HEK293 (cell line): Measurements from ENCODE around the gene PAPOLG.

ENCODE experiments used
- CTCF ChIA-PET: fragments of 350-600 bp; formaldehyde crosslinking; extraction: SDS; loops from one replicate; lab custom pipeline; 2021; ENCODE audit warnings: antibody characterized with exemption; lab: Yijun Ruan, JAX
- POLR2A ChIA-PET: fragments of 300-600 bp; formaldehyde crosslinking; extraction: SDS; loops from one replicate; lab custom pipeline; 2020; ENCODE audit warnings: antibody characterized with exemption, inconsistent platforms; lab: Yijun Ruan, JAX
- H3K27ac ChIP-seq: fragments of 200-500 bp; sonication (Bioruptor generic); 2 replicates; pipeline ENCODE4 v1.5.1; 2014; ENCODE audit warnings: low read depth, low read length, control low read depth, inconsistent platforms; ENCODE audit errors: extremely low read depth
- H3K36me3 ChIP-seq, 2 experiments: fragments of 200-500 bp in 1 of 2; sonication (Bioruptor generic) in 1 of 2; 1 replicate in 1 of 2; 2 replicates in 1 of 2; pipeline ENCODE4 v1.5.1; 2014 to 2017; ENCODE audit warnings: inconsistent platforms in 2 of 2, low read length in 2 of 2; ENCODE audit not compliant: control insufficient read depth in 2 of 2, insufficient read depth in 1 of 2
- H3K4me1 ChIP-seq: fragments of 200-500 bp; sonication (Bioruptor generic); 2 replicates; pipeline ENCODE4 v1.5.1; 2014; ENCODE audit warnings: mild to moderate bottlenecking, low read length, inconsistent platforms; ENCODE audit not compliant: control insufficient read depth, insufficient read depth
- H3K4me3 ChIP-seq: 2 replicates; pipeline ENCODE4 v1.5.1; 2011; ENCODE audit warnings: low read depth, mild to moderate bottlenecking, control low read depth, low read length, moderate library complexity
- H3K9me3 ChIP-seq: fragments of 200-500 bp; sonication (Bioruptor generic); 2 replicates; pipeline ENCODE4 v1.5.1; 2014; ENCODE audit warnings: low read depth, low read length, inconsistent platforms; ENCODE audit not compliant: control insufficient read depth, insufficient read depth
- GLI2 ChIP-seq: fragments of 450-650 bp; formaldehyde crosslinking; IDR thresholded peaks from 2 replicates; pipeline ENCODE4; 2017; ENCODE audit warnings: missing biosample characterization, missing genetic modification characterization, low read depth, borderline replicate concordance
- KLF9 ChIP-seq: fragments of 450-650 bp; formaldehyde crosslinking; IDR thresholded peaks from 2 replicates; pipeline ENCODE4 v1.5.1; 2016; ENCODE audit warnings: missing biosample characterization, missing genetic modification characterization, low read depth
- RBAK ChIP-seq: fragments of 450-650 bp; formaldehyde crosslinking; IDR thresholded peaks from 2 replicates; pipeline ENCODE4 v1.5.1; 2016; ENCODE audit warnings: missing biosample characterization, missing genetic modification characterization
- REPIN1 ChIP-seq: fragments of 450-650 bp; formaldehyde crosslinking; IDR thresholded peaks from 2 replicates; pipeline ENCODE4 v1.5.1; 2017; ENCODE audit warnings: missing biosample characterization, missing genetic modification characterization, low read depth
- SETDB1 ChIP-seq: IDR thresholded peaks from one replicate; pipeline ENCODE4 v1.6.1; 2017; ENCODE audit warnings: mild to moderate bottlenecking, low read length, moderate library complexity, mixed read lengths; ENCODE audit not compliant: insufficient read length
- SP3 ChIP-seq: fragments of 450-650 bp; formaldehyde crosslinking; IDR thresholded peaks from 2 replicates; pipeline ENCODE4 v1.5.1; 2016; ENCODE audit warnings: missing biosample characterization, missing genetic modification characterization
- TCF7L2 ChIP-seq: IDR thresholded peaks from 2 replicates; pipeline ENCODE4 v1.6.1; 2011; ENCODE audit warnings: low read depth, mild to moderate bottlenecking, inconsistent platforms, low read length, moderate library complexity, borderline replicate concordance
- ZIC2 ChIP-seq: fragments of 450-650 bp; formaldehyde crosslinking; IDR thresholded peaks from 2 replicates; pipeline ENCODE4 v1.5.1; 2016; ENCODE audit warnings: missing biosample characterization, missing genetic modification characterization
- ZNF302 ChIP-seq: fragments of 450-650 bp; formaldehyde crosslinking; IDR thresholded peaks from 2 replicates; pipeline ENCODE4 v1.5.1; 2016; ENCODE audit warnings: missing biosample characterization, missing genetic modification characterization, low read depth
- ZNF514 ChIP-seq: fragments of 450-650 bp; formaldehyde crosslinking; IDR thresholded peaks from 2 replicates; pipeline ENCODE4 v1.5.1; 2016; ENCODE audit warnings: missing biosample characterization, missing genetic modification characterization
- ZNF521 ChIP-seq: fragments of 450-650 bp; formaldehyde crosslinking; IDR thresholded peaks from 2 replicates; pipeline ENCODE4 v1.5.1; 2017; ENCODE audit warnings: missing biosample characterization, mild to moderate bottlenecking, missing genetic modification characterization
- ZNF596 ChIP-seq: fragments of 450-650 bp; IDR thresholded peaks from 2 replicates; pipeline ENCODE4 v1.5.0; 2018; ENCODE audit warnings: missing biosample characterization, mild to moderate bottlenecking, missing genetic modification characterization, moderate library complexity
- ZNF629 ChIP-seq: fragments of 450-650 bp; formaldehyde crosslinking; IDR thresholded peaks from 2 replicates; pipeline ENCODE4 v1.5.1; 2017; ENCODE audit warnings: missing biosample characterization, missing genetic modification characterization
- ZNF747 ChIP-seq: fragments of 450-650 bp; formaldehyde crosslinking; IDR thresholded peaks from 2 replicates; pipeline ENCODE4 v1.5.1; 2016; ENCODE audit warnings: missing biosample characterization, missing genetic modification characterization
- ZSCAN23 ChIP-seq: fragments of 450-650 bp; formaldehyde crosslinking; IDR thresholded peaks from 2 replicates; pipeline ENCODE4 v1.5.1; 2016; ENCODE audit warnings: missing biosample characterization, missing genetic modification characterization
- ZSCAN30 ChIP-seq: fragments of 450-650 bp; IDR thresholded peaks from 2 replicates; pipeline ENCODE4 v1.5.1; 2018; ENCODE audit warnings: missing biosample characterization, mild to moderate bottlenecking, missing genetic modification characterization, moderate library complexity
- TF ChIP-seq, protein P1 (sequence below): fragments of 450-650 bp; formaldehyde crosslinking; IDR thresholded peaks from 2 replicates; pipeline ENCODE4 v1.5.1; 2016; ENCODE audit warnings: missing biosample characterization, missing genetic modification characterization
- TF ChIP-seq, protein P2 (sequence below): fragments of 450-650 bp; formaldehyde crosslinking; IDR thresholded peaks from 2 replicates; pipeline ENCODE4 v1.5.1; 2017; ENCODE audit warnings: missing biosample characterization, missing genetic modification characterization
- TF ChIP-seq, protein P3 (sequence below): fragments of 450-650 bp; formaldehyde crosslinking; IDR thresholded peaks from 2 replicates; pipeline ENCODE4 v1.5.1; 2016; ENCODE audit warnings: missing biosample characterization, missing genetic modification characterization
- TF ChIP-seq, protein P4 (sequence below): fragments of 450-650 bp; formaldehyde crosslinking; IDR thresholded peaks from 2 replicates; pipeline ENCODE4 v1.5.1; 2016; ENCODE audit warnings: missing biosample characterization, missing genetic modification characterization
- TF ChIP-seq, protein P5 (sequence below): fragments of 450-650 bp; formaldehyde crosslinking; IDR thresholded peaks from 2 replicates; pipeline ENCODE4 v1.5.1; 2016; ENCODE audit warnings: missing biosample characterization, missing genetic modification characterization

PAPOLG gene

DNA sequence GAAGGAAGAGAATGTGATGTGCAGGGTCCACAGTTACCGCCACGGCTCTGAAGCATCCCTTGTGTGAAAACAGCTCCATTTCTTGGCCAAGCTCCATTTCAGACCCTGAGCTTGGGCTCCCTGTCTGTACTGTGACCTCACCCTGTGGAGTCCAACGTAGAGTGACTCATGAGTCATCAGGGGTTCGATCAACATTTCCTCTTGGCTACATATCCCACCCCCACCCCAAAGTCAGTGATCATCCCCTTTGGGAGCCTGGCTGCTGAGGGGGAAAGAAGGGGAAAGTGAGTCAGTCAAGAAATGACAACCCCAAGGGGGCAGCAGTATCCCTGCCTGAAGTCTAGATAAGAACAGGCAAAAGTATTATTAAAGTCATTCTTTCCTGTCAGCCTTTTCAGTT is 62.2 kb downstream of the PAPOLG start:
- POLR2A ChIA-PET: interaction anchor here (0.6 to 1.2 kb wide), 2 partner anchors 16 to 93 kb away, joined by 3 read pairs; no protein-coding TSS in a partner anchor
- Histone ChIP-seq H3K36me3 (no peaks in the 10 kb centered on the region), H3K9me3 (no peaks in the 10 kb centered on the region), H3K4me1 (no peaks in the 10 kb centered on the region), H3K4me3 (no peak overlapping the region), H3K27ac (no peak overlapping the region)
- TF ChIP-seq ZNF747 (tag by site-specific recombination) (no peak), ZNF302 (tag by site-specific recombination) (no peak), ZIC2 (tag by site-specific recombination) (peak; percentile 19; the same call in 1 of the 2 replicates), ZNF596 (tag by site-specific recombination) (no peak), SP3 (tag by site-specific recombination) (no peak), TCF7L2 (no peak), ZNF521 (no peak), ZNF514 (tag by site-specific recombination) (no peak), ZNF629 (tag by site-specific recombination) (0 out of 2 replicates have a peak, but pooled peaks have one; percentile 26), RBAK (tag by site-specific recombination) (no peak), ZSCAN30 (tag by site-specific recombination) (no peak), GLI2 (tag by site-specific recombination) (no peak), REPIN1 (tag by site-specific recombination) (no peak)
- TF ChIP-seq, protein P1, sequence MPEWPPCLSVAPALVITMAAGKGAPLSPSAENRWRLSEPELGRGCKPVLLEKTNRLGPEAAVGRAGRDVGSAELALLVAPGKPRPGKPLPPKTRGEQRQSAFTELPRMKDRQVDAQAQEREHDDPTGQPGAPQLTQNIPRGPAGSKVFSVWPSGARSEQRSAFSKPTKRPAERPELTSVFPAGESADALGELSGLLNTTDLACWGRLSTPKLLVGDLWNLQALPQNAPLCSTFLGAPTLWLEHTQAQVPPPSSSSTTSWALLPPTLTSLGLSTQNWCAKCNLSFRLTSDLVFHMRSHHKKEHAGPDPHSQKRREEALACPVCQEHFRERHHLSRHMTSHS (tag by site-specific recombination): no peak
- TF ChIP-seq, protein P2, sequence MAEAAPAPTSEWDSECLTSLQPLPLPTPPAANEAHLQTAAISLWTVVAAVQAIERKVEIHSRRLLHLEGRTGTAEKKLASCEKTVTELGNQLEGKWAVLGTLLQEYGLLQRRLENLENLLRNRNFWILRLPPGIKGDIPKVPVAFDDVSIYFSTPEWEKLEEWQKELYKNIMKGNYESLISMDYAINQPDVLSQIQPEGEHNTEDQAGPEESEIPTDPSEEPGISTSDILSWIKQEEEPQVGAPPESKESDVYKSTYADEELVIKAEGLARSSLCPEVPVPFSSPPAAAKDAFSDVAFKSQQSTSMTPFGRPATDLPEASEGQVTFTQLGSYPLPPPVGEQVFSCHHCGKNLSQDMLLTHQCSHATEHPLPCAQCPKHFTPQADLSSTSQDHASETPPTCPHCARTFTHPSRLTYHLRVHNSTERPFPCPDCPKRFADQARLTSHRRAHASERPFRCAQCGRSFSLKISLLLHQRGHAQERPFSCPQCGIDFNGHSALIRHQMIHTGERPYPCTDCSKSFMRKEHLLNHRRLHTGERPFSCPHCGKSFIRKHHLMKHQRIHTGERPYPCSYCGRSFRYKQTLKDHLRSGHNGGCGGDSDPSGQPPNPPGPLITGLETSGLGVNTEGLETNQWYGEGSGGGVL: peak; percentile 36; the same call in 1 of the 2 replicates
- TF ChIP-seq, protein P3, sequence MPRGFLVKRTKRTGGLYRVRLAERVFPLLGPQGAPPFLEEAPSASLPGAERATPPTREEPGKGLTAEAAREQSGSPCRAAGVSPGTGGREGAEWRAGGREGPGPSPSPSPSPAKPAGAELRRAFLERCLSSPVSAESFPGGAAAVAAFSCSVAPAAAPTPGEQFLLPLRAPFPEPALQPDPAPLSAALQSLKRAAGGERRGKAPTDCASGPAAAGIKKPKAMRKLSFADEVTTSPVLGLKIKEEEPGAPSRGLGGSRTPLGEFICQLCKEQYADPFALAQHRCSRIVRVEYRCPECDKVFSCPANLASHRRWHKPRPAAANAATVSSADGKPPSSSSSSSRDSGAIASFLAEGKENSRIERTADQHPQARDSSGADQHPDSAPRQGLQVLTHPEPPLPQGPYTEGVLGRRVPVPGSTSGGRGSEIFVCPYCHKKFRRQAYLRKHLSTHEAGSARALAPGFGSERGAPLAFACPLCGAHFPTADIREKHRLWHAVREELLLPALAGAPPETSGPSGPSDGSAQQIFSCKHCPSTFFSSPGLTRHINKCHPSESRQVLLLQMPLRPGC (tag by site-specific recombination): no peak
- CTCF ChIA-PET: interaction anchor here (0.9 to 1.9 kb wide), 3 partner anchors 13 to 182 kb away, joined by 3 to 4 read pairs (median 3); no protein-coding TSS in a partner anchor

DNA sequence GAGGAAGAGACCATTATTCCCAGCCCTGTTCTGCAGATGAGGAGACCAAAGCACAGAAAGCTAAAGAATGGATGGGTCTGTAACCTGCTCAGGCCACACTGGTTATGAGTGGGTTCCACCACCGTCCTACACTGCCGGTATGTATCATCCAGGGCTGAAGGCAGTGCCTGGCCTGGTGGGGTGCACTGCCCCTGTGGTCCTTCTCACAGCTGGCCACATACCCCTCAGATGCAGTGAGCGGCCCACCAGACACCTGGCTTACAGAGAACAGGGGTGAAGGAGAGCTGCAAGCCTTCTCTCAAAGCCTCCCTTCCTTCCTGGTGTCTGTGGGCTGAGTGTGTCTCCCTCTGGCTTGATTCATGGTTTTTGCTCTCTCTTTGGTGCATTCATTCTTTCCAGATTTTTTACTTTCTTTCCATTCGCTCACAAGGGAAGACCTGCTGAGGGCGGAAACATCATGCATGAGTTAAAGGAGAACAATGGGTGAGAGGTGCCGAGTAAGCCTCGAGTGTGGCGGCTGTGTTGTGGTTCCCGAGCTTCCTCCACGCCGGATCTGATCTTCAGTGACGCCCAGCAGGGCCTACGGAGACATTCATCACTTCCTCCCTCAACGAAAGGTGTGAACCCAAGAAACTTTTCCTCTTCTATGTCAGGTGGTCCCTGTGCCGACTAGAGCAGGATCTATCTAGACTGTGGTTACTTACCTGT is 63.2 kb downstream of the PAPOLG start:
- Histone ChIP-seq H3K27ac (no peak overlapping the region), H3K9me3 (no peaks in the 10 kb centered on the region)
- TF ChIP-seq, protein P4, sequence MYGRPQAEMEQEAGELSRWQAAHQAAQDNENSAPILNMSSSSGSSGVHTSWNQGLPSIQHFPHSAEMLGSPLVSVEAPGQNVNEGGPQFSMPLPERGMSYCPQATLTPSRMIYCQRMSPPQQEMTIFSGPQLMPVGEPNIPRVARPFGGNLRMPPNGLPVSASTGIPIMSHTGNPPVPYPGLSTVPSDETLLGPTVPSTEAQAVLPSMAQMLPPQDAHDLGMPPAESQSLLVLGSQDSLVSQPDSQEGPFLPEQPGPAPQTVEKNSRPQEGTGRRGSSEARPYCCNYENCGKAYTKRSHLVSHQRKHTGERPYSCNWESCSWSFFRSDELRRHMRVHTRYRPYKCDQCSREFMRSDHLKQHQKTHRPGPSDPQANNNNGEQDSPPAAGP (tag by site-specific recombination): no peak
- no peak for TF ChIP-seq ZNF514 (tag by site-specific recombination)
- TF ChIP-seq, protein P5, sequence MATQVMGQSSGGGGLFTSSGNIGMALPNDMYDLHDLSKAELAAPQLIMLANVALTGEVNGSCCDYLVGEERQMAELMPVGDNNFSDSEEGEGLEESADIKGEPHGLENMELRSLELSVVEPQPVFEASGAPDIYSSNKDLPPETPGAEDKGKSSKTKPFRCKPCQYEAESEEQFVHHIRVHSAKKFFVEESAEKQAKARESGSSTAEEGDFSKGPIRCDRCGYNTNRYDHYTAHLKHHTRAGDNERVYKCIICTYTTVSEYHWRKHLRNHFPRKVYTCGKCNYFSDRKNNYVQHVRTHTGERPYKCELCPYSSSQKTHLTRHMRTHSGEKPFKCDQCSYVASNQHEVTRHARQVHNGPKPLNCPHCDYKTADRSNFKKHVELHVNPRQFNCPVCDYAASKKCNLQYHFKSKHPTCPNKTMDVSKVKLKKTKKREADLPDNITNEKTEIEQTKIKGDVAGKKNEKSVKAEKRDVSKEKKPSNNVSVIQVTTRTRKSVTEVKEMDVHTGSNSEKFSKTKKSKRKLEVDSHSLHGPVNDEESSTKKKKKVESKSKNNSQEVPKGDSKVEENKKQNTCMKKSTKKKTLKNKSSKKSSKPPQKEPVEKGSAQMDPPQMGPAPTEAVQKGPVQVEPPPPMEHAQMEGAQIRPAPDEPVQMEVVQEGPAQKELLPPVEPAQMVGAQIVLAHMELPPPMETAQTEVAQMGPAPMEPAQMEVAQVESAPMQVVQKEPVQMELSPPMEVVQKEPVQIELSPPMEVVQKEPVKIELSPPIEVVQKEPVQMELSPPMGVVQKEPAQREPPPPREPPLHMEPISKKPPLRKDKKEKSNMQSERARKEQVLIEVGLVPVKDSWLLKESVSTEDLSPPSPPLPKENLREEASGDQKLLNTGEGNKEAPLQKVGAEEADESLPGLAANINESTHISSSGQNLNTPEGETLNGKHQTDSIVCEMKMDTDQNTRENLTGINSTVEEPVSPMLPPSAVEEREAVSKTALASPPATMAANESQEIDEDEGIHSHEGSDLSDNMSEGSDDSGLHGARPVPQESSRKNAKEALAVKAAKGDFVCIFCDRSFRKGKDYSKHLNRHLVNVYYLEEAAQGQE: no peak
- TF ChIP-seq SETDB1: no peak
- no peak for TF ChIP-seq KLF9 (tag by site-specific recombination)
- no peak for TF ChIP-seq ZSCAN23 (tag by site-specific recombination)
- TF ChIP-seq, all 188 proteins: peak for 0
- POLR2A ChIA-PET: no interaction called here
- Histone ChIP-seq H3K4me1 (no peaks in the 10 kb centered on the region), H3K4me3 (no peak overlapping the region), H3K36me3 (no peaks in the 10 kb centered on the region)
- CTCF ChIA-PET: interaction anchor here (0.6 to 1.3 kb wide), 4 partner anchors 9 to 181 kb away, joined by 3 to 4 read pairs (median 3); no protein-coding TSS in a partner anchor
